Stimulated activated CD4-positive, alpha-beta T cell treated with anti-CD3 and anti-CD28 coated beads, Interleukin-15, amount 100 ng/mL, for 24 hours (primary cell): Measurements from ENCODE around the gene ARHGAP27.

Experiments used
- DNase-seq: peaks from one replicate; pipeline ENCODE4 v3.0.0-alpha.2; 2020

The ARHGAP27 gene

DNA sequence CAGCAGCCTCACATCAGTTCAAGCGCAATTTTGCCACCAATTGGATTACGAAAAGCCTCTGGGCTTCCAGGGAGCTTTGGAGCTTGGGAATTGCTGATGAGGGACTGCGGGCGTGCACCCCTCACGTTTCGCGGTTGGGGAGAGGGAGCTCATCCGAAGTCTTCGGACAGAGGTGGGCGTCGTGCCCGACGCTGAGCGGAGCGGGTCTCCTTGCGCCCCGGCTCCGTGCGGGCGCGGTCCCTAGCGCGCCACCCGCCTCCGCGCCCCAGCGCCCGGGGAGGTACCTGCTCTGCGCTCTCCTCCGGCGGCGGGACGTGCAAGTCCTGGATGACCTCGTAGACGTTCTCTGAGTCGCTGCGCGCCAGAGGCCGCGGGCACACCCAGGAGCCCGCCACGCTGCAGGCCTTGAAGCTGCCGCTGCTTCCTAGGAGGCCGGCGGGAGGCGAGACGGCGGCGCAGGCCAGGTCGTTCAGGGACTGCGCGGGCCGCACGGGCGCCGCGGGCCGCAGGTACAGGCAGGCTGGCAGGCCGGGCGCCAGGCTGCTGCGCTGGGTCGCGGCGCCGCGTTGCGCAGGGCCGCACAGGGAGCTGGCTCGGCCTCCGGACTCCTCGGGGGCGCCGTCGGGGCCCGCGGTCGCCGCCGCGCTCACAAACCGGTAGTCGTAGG, 3.2 kb downstream of the ARHGAP27 start:
- no peak for DNase-seq

DNA sequence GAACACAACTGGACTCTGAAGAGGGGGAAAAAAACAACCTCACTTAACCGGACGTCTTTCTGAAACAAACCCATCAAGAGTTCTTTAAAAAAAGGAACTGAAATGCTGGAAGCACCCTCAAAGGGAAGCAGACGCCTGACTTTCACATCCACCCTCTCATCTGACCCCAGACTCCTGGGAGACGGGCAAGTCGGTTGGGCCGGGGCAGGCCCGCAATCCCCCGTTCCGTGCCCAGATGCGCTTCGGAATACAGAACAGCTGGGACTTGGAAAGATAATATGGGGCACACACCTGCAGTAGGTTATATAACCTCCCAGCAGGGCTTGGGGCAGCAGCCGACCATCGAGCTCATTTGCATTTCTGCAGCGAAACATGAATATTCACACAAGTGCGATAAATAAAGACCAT, 3.7 kb downstream of the ARHGAP27 start:
- no peak for DNase-seq

DNA sequence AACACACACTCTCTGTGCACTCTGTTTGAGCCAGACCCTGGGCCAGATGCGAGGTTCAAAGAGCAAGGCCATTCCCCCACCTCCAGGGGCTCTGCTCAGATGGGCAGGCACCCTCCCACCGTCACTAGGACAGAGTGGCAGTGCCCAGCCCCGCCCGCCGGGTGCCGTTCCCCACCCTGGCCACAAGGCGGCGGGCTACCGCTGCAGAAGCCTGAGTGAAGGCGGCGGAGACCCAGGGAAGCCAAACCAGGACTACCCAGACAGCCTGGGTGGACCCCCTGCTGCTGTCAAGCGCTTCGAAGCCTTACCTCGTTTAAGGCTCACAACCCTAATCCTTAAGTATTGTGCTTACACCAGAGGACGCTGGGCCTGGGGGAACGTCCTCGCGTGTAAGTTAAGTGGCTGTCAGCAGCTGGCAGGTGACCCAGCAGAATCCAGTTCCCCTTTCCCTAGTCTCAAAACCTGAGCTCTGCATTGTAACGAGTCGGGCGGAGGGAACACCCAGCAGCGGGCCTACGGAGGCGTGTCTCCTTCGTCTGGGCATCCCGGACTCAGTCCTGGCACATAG, 4.5 kb downstream of the ARHGAP27 start:
- DNase-seq = peak; percentile 83

DNA sequence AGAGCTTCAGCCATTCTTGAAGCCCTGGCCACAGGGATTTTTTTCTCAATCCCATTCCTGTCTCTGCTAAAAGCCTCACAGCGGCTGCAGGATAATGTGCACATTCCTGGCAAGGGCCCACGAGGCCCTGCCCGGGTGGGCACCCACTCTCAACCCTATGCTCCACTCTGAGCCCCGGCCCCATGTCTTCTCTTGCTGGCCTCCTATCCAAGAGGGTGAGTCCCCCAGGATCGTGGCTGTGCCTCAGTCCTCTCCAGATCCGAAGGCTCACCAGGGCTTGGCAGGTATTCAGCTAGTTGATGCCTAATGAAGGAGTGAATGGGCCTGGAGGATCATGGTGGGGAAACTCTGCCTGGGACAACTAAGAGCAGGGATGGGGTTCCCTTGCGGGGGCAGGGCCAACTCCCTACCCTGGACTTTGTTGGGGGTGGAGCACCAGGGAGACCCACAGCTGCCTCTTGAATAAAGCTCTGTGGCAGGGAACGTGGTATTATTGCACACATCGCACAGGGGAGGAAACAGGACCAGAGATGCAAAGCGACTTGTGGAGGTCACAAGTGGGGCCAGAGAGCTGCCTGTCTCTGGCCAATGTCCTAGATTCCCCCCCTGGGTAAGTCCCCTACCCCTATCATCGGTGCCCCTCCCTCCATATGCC, 5.4 kb downstream of the ARHGAP27 start:
- no peak for DNase-seq

DNA sequence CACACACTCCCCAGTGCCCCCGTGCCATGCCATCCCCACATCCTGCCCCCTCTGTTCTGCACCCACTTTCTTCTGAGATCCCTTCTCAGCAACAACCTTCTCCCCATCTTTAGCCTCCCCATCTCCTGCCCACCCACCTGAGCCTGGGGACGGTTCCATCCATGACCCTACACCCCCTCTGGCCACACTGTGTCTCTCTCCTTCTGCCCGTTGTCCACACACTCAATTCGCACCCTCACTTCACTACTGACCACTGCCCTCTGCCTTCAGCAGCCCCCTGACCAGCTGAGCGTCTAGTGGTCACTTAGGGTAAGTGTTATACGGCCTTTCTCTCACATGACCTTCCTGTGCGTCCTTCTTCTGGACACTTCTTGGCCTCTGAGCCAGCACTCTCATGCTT, 6.1 kb downstream of the ARHGAP27 start:
- DNase-seq = no peak

DNA sequence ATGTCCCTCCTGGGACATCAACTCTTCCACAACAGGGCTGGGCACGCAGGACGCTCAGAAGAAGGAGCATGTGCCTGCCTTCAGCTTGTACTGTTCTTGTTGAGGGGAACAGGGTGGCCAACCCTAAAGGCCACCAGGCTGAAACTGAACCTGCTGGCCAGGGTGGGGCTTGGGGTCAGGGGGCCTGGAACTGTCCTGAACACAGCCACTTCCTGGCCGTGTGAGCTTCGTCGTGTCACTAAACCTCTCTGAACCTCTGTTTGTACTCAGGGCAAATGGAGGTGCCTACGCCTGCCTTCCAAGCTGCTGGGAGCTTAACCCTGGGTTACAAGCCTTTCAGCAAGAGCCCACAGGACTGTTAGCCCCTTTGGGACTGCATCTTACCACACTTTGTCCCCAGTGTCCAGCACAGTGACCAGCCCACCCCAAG, 6.7 kb downstream of the ARHGAP27 start:
- DNase-seq = no peak

DNA sequence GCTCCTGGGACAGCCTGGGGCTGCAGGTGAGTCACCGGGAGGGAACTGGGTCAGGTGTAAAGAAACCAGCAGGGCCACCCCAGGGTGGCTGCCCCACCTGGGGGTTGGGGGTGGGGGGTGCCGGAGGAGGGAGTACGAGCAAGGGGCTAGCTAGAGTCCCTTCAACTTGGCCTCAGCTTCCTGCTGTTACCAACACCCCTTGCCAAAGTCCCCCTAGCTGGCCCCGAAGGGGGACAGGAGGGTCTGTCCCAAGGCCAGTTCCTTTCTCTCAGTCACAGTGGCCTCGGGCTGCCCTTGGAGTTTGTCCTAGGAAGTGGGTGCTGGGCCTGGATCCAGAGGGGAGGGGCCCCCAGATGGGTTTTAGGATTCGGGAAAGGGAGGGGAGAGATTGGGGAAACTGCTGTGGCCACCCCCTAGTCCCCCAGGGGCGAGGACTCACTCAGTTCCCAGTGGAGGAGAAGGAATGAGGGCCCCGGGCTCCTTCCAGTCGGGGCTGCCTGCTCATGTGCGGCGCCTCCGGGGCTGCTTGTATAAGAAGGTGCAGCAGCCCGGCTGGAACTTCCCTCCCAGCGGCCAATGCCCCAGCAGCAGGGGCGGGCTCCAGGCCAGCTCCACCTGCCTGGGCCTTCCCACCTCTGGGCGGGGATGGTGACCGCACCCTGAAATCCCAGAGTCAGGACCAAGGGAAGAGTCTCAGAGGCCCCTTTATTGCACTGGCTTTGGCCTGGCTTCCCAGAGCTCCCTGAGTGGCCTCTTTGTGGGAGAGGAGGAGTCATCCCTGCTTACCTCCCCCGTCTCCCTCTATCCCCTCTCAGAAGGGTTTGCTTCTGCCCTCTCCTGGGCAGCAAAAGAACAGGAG, 7.3 kb downstream of the ARHGAP27 start:
- DNase-seq = no peak

DNA sequence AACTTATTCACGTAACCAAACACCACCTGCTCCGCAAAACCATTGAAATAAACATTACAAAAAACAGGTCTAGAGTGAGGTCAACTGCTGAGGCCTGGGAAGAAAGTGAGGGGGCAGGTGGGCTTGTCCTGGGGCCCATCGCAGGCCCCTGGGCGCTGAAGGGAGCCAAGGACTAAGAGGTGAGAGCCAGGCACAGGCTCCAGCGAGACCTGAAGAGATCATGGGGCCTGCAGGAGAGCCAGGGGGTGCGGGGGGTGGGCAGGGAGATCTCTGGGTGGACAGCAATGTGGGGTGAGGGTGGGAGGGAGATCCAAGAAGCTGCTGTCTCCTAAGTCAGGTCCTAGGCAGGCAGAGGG, 7.9 kb downstream of the ARHGAP27 start:
- DNase-seq = no peak

DNA sequence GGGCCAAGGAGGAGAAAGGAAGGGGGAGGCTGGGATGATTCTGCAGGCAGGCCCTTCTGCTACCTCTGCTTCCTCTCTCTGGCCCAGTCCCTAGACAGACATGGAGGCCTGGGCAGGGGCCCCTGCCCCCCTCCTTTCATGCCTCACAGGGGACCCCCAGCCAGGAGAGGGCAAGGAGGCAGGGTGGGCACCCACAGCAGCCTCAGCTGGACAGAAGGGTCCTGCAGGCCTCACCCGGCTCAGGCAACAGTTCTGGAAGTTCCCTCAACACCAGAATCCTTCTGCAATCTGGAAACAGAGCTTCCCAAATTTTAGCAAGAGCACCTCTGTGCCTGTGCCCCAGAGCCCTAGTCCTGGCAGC, 8.7 kb downstream of the ARHGAP27 start:
- DNase-seq = no peak

DNA sequence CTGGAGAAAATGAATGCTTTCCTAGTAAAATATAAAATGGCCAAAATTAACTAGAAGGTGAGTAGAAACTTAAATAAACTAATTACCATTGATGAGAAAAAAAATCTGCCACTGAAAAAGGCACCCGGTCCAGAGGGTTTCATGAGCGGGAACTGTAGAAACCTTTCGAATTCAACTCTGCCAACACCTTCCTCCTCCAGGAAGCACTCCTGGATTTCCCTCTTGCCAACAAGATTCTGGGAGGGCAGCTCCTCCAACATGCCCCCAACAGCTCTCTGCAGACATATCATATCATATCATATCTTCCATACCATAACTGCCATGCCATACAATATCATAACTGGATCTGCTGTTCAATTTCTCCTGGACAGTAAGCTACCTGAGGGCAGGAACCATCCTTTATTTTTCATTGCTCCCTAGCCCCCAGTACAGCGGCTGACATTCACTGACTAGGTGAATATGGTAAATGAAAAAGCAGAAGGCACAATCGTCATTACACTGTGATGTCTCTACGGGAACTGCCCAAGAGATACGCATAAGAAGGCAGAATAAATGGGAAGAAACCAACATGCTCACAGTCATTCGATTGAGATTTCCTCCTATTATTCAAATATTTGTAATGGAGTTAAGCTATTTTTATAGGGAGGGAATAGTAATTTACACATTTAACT, 9.2 kb downstream of the ARHGAP27 start:
- no peak for DNase-seq

DNA sequence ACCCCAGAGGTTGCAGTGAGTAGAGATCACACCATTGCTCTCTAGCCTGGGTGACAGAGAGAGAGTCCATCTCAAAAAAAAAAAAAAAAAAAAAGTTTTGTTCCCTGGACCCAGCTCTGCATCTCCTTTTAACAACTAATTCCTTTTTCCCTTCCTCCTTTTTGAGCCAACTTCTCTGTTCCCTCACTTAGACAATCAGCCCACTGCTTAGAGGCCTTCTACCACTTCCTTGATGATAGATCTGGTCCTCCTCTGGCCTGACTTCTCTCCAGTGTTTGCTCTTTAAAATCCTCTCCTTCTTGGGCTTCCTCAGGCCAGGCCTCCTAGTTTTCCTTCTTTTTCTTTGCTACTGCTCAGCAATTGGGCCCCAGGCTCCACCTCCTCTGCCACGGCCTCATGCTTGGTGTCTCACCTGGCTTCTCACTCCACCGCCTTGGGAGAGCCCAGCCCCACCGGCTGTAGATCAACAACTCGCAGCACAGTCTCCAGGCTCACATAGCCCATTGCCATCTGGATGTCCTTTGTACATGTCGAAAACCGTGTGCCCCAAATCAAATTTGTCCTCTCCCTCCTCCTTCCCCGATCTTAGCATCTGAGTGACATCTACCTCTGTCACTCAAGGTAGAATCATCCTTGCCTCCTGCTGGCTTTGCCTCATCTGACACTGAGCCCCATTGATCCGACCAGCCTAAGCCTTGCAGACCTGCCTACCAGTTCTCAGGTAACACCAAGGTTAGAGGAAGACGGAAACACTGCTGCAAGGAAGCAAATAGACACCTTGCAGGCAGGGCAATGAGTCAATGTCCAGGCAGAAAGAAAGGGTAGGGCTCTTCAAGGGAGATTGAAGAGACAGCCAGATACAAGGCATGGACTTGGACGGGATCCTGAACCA, 17.4 kb downstream of the ARHGAP27 start:
- no peak for DNase-seq

DNA sequence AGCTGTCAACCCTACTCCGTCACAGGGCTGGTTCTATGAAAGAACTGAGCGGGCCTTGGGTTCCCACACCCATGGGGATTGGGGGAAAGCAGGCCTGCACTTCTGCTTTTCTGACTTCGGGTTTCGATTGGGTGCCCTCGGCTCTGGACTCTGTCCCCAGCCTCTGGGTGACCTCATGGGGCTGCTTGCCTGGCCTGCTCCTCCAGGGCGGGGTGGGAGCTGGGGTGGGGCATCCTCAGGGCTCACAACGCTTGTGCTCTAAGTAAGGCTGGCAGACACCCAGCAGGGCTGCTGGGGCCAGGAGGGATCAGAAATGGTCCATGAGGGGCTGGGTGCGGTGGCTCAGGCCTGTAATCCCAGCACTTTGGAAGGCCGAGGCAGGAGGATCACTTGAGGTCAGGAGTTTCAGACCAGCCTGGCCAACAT, 19.2 kb downstream of the ARHGAP27 start:
- no peak for DNase-seq

DNA sequence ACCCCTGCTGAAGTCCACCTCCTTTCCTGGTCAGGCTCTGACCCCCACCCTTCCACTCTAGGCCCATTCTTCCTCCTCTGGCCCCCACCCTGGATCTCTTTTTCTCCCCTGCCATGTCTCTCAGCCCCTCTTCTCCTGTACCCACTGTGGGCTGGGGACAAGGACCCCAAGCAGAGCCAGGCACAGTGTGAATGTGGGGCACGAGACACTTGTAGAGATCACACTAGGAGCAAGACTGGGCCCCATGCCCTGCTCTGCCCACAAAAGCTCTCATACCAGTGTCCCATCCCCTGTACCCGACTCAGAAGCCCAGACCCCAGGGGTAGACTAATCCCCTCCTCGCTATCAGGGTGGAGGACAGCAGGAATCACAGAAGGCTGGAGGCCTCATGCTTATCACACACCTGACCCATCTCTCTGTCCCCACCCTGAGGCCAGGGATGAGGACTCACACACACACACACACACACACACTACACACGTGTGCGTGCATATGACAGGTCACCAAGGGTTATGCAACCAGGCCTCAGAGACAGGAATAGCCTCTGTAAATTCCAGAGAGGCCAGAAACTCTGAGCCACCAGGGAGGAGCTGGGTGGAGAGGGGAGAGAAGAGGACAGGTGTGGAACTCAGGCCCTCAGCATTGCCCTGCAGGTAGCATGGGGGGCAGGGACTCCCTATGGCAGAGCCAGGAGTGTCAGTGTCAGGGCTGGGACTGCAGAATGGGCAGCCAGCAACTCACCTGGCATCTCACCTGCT, 21.1 kb downstream of the ARHGAP27 start:
- no peak for DNase-seq

DNA sequence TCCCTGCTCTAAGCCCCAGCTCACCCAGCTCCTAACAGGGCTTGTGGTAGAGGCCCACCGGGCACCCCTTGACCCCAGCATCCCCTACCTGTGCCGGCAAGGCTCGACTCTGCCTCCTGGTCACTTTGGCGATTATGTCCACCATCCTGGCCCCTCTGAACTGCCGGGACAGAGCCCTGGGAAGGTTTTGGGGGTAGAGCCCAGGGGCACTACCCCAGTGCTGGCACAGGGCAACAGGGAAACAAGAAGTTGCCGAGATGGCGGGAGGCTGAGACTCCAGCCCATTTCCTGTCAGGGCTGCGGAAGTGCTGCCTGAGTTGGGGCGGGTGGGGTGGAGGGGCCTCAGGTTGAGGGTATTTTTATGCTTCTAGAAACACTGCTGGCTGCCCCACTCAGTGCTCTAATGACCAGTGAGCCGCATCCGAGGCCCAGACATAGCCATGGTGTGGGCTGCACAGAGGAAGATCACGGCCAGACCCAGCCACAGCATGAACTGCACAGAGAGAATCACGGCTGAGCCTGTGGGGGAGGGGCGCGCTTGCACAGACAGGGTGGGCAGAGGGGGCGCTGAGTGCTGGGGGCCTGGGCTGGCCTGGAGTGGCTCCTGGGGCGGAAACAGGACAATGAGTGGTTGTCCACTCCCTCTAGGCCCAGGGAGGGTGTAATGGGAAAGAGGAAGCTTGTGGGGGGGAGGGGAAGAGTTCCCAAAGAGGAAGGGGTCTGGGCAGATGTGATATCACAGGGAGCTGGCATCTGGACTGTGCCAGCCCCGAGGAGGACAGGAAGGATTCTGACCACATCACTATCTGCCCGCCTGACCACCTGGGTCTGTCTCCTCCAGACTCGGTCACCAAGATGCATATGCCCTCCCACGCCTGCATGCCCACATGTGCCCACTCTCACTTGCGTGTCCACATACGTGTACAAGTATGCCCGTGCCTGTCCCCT, 22.3 kb downstream of the ARHGAP27 start:
- DNase-seq = peak; percentile 75

DNA sequence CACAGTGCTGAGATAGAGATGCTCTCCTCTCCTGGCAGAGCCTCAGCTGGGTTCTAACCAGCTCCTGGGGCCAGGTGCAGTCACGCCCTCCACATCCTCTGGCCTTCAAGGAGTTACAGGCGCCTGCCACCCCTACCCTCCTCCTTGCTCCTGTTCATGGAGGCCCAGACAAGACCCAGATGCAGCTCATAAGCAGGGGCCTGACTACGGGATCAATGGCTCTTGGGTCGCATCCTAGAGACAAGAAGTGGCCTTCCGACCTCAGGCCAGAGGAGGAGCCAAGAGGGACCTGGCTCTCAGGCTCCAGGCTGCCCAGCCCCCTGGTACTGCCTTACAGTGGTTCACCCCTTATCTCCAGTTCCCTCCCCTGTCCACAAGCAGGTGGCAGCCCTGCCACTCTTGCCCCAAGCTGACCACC, 23.0 kb downstream of the ARHGAP27 start:
- peak; percentile 29 for DNase-seq

DNA sequence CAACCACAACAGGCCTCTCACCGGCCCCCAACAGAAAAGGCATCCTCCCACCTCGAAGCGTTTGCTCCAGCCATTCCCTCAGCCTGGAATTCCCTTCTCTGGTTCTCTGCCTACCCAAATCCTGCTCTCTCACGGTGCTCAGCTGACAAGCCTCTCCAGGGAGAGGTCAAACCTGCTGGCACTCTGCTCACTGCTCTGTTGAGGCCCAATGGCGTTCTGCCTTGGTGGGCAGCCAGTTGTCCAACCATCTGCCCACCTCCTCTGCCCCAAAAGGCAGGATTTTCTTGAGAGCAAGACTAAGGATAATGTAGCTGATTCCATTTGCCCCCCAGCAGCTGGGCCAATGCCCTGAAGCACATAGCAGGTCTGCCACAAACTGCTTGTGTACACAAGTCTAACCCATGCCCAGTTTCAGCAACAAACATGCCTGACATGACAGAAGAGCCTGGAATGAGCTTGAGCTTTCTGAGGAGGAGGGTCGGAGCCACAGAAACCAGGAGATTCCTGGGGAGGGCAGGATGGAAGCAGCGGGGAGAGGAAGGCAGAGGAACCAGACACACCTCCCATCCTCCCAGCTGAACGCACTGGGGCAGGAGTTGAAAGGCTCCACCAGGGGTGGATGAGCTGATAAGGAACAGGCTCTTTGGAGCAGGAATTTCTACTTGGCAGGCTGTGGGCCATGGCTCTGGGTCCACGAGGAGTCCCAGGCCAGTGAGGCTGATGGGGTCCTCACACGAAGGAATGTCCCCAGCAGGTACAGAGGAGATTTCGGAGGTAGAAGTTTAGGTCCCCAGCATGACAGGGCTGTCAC, 23.9 kb downstream of the ARHGAP27 start:
- DNase-seq = no peak

DNA sequence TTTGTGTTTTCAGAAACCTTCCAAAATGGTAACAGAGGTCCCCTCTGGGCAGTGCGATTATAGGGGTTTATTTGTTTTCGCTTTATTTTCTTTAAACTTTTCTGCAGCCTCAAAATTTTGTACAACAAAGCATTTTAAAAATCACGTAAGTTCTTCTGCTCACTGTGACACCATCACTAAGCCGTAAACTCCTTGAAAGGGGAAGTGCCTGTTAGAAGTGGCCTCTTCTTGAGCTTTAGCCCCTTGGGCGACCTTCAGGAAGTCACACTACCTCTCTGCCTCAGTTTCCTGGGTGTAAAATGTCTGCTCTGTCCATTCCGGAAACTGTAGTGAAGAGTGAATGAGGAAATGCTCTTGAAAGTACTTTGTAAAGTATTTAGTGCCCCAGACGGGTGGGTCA, 26.6 kb downstream of the ARHGAP27 start:
- no peak for DNase-seq

DNA sequence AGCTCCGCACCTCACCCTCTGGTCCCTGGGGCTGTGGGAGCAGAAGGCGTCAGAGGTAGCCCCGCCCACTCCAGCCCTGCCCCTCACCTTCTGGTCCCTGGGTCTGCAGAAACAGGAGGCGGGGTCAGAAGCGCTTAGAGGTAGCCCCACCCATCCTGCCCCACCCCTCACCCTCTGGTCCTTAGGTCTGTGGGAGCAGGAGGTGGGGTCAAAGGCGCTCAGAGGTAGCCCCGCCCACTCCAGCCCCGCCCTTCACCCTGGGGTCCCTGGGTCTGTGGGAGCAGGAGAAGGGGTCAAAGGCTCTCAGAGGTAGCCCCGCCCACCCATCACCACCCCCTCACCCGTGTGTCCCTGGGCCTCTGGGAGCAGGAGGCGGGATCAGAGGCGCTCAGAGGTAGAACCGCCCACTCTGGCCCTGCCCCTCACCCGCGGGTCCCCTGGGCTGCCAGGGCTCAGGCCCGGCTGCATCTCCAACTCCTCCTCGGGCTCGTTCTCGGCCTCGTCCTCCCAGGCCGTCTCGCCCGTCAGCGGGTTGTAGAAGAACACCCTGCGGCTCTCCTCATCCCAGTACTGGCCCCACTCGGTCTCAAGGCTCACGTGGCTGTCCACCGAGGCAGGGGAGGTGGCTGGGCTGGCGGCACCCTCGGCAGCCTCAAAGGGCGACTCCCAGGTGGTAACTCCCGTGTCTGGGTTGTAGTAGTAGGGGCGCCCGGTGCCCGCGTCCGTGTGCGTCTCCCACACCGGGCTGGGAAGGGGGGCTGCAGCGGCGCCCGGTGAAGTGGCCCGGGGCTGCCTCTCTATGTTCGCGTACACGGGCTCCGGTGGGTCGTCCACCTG, 27.2 kb downstream of the ARHGAP27 start:
- peak; percentile 40 for DNase-seq
